Left ventricle myocardium inferior (tissue), 1 donor: ENCODE results near the gene LSAMP. TPM values are rescaled to one million over a fixed set of nuclear protein-coding genes. Genes with fewer than 3 reads are reported as not detected.
"Not testable (repeated sequence)": the region's sequence is repeated elsewhere in the genome, so short reads cannot be mapped to it uniquely, and the experiment has no call there.

ENCODE experiments used
- DNase-seq: peaks from one replicate; pipeline ENCODE4 v3.0.0-alpha.2; 2020
- H3K27ac ChIP-seq: fragments of 200-600 bp; replicated peaks from 2 replicates; pipeline ENCODE4 v1.8.0; 2021
- H3K27me3 ChIP-seq: fragments of 200-600 bp; 2 replicates; pipeline ENCODE4 v1.8.0; 2021; ENCODE audit warnings: low read depth
- H3K36me3 ChIP-seq: fragments of 200-600 bp; 2 replicates; pipeline ENCODE4 v1.8.0; 2021
- H3K4me1 ChIP-seq: fragments of 200-600 bp; 2 replicates; pipeline ENCODE4 v1.8.0; 2021
- H3K4me3 ChIP-seq: fragments of 200-600 bp; 2 replicates; pipeline ENCODE4 v1.8.0; 2021; ENCODE audit warnings: mild to moderate bottlenecking, moderate library complexity
- H3K9me3 ChIP-seq: fragments of 200-600 bp; replicated peaks from 2 replicates; pipeline ENCODE4 v1.8.0; 2021
- intact Hi-C: fragments of 100-400 bp; cut with micrococcal nuclease; formaldehyde crosslinking; loops from one replicate; pipeline ENCODE4 v1.11.0; 2022
- total RNA-seq: library from RNA; stranded (reverse); fragmentation: NEBNext Ultra II Directional; extraction: Animal tissue kit (Norgen Biotek cat#: 25700); gene quantifications from one replicate; pipeline ENCODE4 v1.2.1, GENCODE V29; 2021
- TF ChIP-seq, protein P1 (sequence below): fragments of 200-600 bp; IDR thresholded peaks from 2 replicates; pipeline ENCODE4 v1.8.0; 2021; ENCODE audit warnings: antibody characterized with exemption, mild to moderate bottlenecking, borderline replicate concordance
- donor health status: DM: no; HTN: yes; CAD: no; lungs with severe emphysema.

LSAMP gene
- total RNA-seq, 1 donor from 2014 or later, result 1.2 TPM

DNA sequence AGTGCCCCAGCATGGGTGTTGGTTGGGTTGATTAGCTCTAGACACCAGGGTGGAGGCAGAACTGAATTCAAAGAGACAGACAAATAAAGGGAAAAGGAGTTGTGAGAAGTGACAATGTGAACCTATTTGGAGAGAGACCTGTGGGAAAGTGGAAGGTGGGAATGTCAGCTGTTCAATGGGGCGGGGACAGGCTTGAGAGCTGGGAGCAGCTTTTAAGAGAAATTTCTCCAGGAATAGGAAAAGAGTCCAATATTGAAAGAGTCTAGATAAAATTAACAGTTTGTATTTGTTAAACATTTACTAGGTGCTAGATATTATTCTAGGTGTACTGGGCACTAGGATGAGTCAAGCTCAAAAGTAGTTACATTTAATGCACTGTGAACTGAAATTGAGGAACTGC lies 596.6 kb downstream of the LSAMP start:
- TF ChIP-seq, protein P1, sequence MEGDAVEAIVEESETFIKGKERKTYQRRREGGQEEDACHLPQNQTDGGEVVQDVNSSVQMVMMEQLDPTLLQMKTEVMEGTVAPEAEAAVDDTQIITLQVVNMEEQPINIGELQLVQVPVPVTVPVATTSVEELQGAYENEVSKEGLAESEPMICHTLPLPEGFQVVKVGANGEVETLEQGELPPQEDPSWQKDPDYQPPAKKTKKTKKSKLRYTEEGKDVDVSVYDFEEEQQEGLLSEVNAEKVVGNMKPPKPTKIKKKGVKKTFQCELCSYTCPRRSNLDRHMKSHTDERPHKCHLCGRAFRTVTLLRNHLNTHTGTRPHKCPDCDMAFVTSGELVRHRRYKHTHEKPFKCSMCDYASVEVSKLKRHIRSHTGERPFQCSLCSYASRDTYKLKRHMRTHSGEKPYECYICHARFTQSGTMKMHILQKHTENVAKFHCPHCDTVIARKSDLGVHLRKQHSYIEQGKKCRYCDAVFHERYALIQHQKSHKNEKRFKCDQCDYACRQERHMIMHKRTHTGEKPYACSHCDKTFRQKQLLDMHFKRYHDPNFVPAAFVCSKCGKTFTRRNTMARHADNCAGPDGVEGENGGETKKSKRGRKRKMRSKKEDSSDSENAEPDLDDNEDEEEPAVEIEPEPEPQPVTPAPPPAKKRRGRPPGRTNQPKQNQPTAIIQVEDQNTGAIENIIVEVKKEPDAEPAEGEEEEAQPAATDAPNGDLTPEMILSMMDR, result no peak
- DNase-seq, result no peak
- Histone ChIP-seq H3K27ac (no peak overlapping the region), H3K27me3 (no peaks in the 10 kb centered on the region), H3K4me3 (no peak overlapping the region), H3K9me3 (no peaks in the 10 kb centered on the region), H3K4me1 (no peaks in the 10 kb centered on the region), H3K36me3 (no peaks in the 10 kb centered on the region)
- intact Hi-C loops, result no loop called here

GRCh38 chr3:115845986-115846385 lies 599.3 kb downstream of the LSAMP start:
- intact Hi-C loops, result no loop called here
- peaks cover 7% of the 10 kb centered on the region for H3K4me1 ChIP-seq
- H3K9me3 ChIP-seq, result no peaks in the 10 kb centered on the region
- no peak overlapping the region for H3K4me3 ChIP-seq
- no peak overlapping the region for H3K27ac ChIP-seq
- TF ChIP-seq, protein P1, result no peak
- no peaks in the 10 kb centered on the region for H3K36me3 ChIP-seq
- DNase-seq, result no peak
- no peaks in the 10 kb centered on the region for H3K27me3 ChIP-seq

GRCh38 chr3:115844729-115845128 lies 600.6 kb downstream of the LSAMP start:
- intact Hi-C loops, H3K4me3 ChIP-seq, H3K27ac ChIP-seq, H3K4me1 ChIP-seq, H3K9me3 ChIP-seq, H3K36me3 ChIP-seq, DNase-seq, H3K27me3 ChIP-seq: not testable (repeated sequence)

GRCh38 chr3:115843206-115843605 lies 602.1 kb downstream of the LSAMP start:
- Histone ChIP-seq H3K9me3 (no peaks in the 10 kb centered on the region), H3K27me3 (no peaks in the 10 kb centered on the region), H3K4me1 (peaks cover 7% of the 10 kb centered on the region)

GRCh38 chr3:115839246-115839645 lies 606.0 kb downstream of the LSAMP start:
- intact Hi-C loops, result no loop called here
- no peaks in the 10 kb centered on the region for H3K9me3 ChIP-seq
- no peaks in the 10 kb centered on the region for H3K36me3 ChIP-seq
- DNase-seq, result no peak
- peaks cover 7% of the 10 kb centered on the region for H3K4me1 ChIP-seq
- no peak overlapping the region for H3K4me3 ChIP-seq
- TF ChIP-seq, protein P1, result no peak
- H3K27ac ChIP-seq, result no peak overlapping the region
- no peaks in the 10 kb centered on the region for H3K27me3 ChIP-seq

More at GRCh38 chr3:115843206-115843605, 602.1 kb downstream of the LSAMP start:
- intact Hi-C loops, result no loop called here
- H3K27ac ChIP-seq, result no peak overlapping the region
- TF ChIP-seq, protein P1, result no peak
- H3K36me3 ChIP-seq, result no peaks in the 10 kb centered on the region
- DNase-seq, result no peak
- no peak overlapping the region for H3K4me3 ChIP-seq

DNA sequence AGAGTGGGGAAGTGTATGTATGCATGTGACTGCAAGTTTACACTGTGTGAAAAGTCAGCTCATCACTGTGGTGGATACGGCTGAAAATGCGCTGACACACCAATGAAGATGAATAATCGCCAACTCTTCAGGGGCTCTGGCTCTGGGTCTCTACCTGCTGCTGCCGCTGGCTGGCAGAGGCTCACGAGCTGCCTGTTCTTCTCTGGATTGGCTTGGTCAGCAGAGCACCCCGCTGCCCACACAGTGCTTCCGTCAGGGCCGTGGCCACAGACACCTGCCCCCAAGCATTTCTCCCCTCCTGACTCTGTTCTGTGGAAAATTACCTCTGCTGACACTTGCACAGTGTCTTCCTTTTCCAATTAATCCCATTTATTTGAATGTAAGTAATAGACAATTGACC lies 606.5 kb downstream of the LSAMP start:
- TF ChIP-seq, protein P1, result no peak
- no peak for DNase-seq
- H3K27me3 ChIP-seq, result no peaks in the 10 kb centered on the region
- H3K4me1 ChIP-seq, result peaks cover 7% of the 10 kb centered on the region
- H3K4me3 ChIP-seq, result no peak overlapping the region
- intact Hi-C loops, result no loop called here
- no peaks in the 10 kb centered on the region for H3K9me3 ChIP-seq
- H3K27ac ChIP-seq, result no peak overlapping the region
- H3K36me3 ChIP-seq, result no peaks in the 10 kb centered on the region
